Measurements from ENCODE around the gene MXD3.
"Not testable (repeated sequence)": the region's sequence is repeated elsewhere in the genome, so short reads cannot be mapped to it uniquely, and the experiment has no call there.

Gene MXD3

GRCh38 chr5:177310332-177310731 lies 1.4 kb downstream of the MXD3 start:
- H3K9me3 ChIP-seq = no peaks in the 10 kb centered on the region
- peak in 1 of 2 donors; percentile 68 for DNase-seq
- no peak for TF ChIP-seq CTCF (IDR thresholded peaks at IDR 0.05)
- peaks cover 0 to 29% (median 21%) of the 10 kb centered on the region in 3 donors for H3K36me3 ChIP-seq
- H3K27me3 ChIP-seq = no peaks in the 10 kb centered on the region
- H3K4me3 ChIP-seq = no peak overlapping the region
- no peak overlapping the region for H3K27ac ChIP-seq
- intact Hi-C loops (cut with DNase I; ENCODE audit: low total_unique reads) = no loop called here
- peaks cover 0 to 27% (median 21%) of the 10 kb centered on the region in 4 donors for H3K4me1 ChIP-seq

GRCh38 chr5:177309351-177310191 lies 2.1 kb downstream of the MXD3 start:
- Histone ChIP-seq H3K27ac (no peak overlapping the region), H3K4me1 (peaks cover 0 to 35% (median 26%) of the 10 kb centered on the region in 4 donors), H3K4me3 (no peak overlapping the region), H3K36me3 (peaks cover 0 to 31% (median 22%) of the 10 kb centered on the region in 3 donors), H3K27me3 (no peaks in the 10 kb centered on the region), H3K9me3 (no peaks in the 10 kb centered on the region)
- TF ChIP-seq CTCF (IDR thresholded peaks at IDR 0.05) = peak; percentile 62 to 75
- DNase-seq = peak in 1 of 2 donors; percentile 76
- intact Hi-C loops (cut with DNase I; ENCODE audit: low total_unique reads) = loop anchor here (10.0 kb wide), 1 partner anchor 195 kb away; no protein-coding TSS in a partner anchor

GRCh38 chr5:177308740-177309139 lies 3.0 kb downstream of the MXD3 start:
- Histone ChIP-seq H3K36me3 (peaks cover 0 to 31% (median 22%) of the 10 kb centered on the region in 3 donors), H3K9me3 (no peaks in the 10 kb centered on the region), H3K27me3 (no peaks in the 10 kb centered on the region), H3K4me3 (no peak overlapping the region), H3K4me1 (peaks cover 0 to 40% (median 31%) of the 10 kb centered on the region in 4 donors), H3K27ac (no peak overlapping the region)
- intact Hi-C loops (cut with DNase I; ENCODE audit: low total_unique reads) = loop anchor here (10.0 kb wide), 1 partner anchor 194 kb away; no protein-coding TSS in a partner anchor
- no peak for DNase-seq
- no peak for TF ChIP-seq CTCF (IDR thresholded peaks at IDR 0.05)

GRCh38 chr5:177307544-177308363 lies 3.9 kb downstream of the MXD3 start:
- no peaks in the 10 kb centered on the region for H3K27me3 ChIP-seq
- intact Hi-C loops (cut with DNase I; ENCODE audit: low total_unique reads) = loop anchor here (10.0 kb wide), 1 partner anchor 193 kb away; no protein-coding TSS in a partner anchor
- H3K4me1 ChIP-seq = peaks cover 0 to 40% (median 31%) of the 10 kb centered on the region in 4 donors
- peak in 1 of 2 donors; percentile 64 for DNase-seq
- TF ChIP-seq CTCF (IDR thresholded peaks at IDR 0.05) = no peak
- no peaks in the 10 kb centered on the region for H3K9me3 ChIP-seq
- no peak overlapping the region for H3K4me3 ChIP-seq
- H3K36me3 ChIP-seq = peaks cover 0 to 31% (median 22%) of the 10 kb centered on the region in 3 donors
- H3K27ac ChIP-seq = no peak overlapping the region

- Histone ChIP-seq H3K9me3 (no peaks in the 10 kb centered on the region), H3K27me3 (no peaks in the 10 kb centered on the region), H3K4me3 (no peak overlapping the region), H3K4me1 (peaks cover 0 to 41% (median 33%) of the 10 kb centered on the region in 4 donors), H3K27ac (no peak overlapping the region), H3K36me3 (peaks cover 0 to 31% (median 22%) of the 10 kb centered on the region in 3 donors)
- DNase-seq = peak in 1 of 2 donors; percentile 65
- intact Hi-C loops (cut with DNase I; ENCODE audit: low total_unique reads) = loop anchor here (10.0 kb wide), 1 partner anchor 192 kb away; no protein-coding TSS in a partner anchor
- TF ChIP-seq CTCF (IDR thresholded peaks at IDR 0.05) = no peak
Observed at GRCh38 chr5:177306674-177307543, 4.8 kb downstream of the MXD3 start.

GRCh38 chr5:177306103-177306640 lies 5.5 kb downstream of the MXD3 start:
- peak in 1 of 2 donors; percentile 40 for DNase-seq
- H3K27ac ChIP-seq, H3K4me3 ChIP-seq, H3K9me3 ChIP-seq, H3K27me3 ChIP-seq: not testable (repeated sequence)
- peaks cover 0 to 41% (median 32%) of the 10 kb centered on the region in 4 donors for H3K4me1 ChIP-seq
- intact Hi-C loops (cut with DNase I; ENCODE audit: low total_unique reads) = loop anchor here (10.0 kb wide), 1 partner anchor 191 kb away; no protein-coding TSS in a partner anchor
- peaks cover 0 to 31% (median 22%) of the 10 kb centered on the region in 3 donors for H3K36me3 ChIP-seq

Measured in tibial artery (tissue), 4 donors.